ENCODE data around the gene NLRP3. TPM values are rescaled to one million over a fixed set of nuclear protein-coding genes. Genes with fewer than 3 reads are reported as not detected.
"Not testable (repeated sequence)": the region's sequence is repeated elsewhere in the genome, so short reads cannot be mapped to it uniquely, and the experiment has no call there.

Gene NLRP3
- total RNA-seq, 3 donors from 2014 or later: 0.55 to 1.5 (median 0.89) TPM

- DNase-seq (no peak), ATAC-seq (no peak)
- Histone ChIP-seq H3K36me3 (ENCODE audit: low read depth) (no peaks in the 10 kb centered on the region), H3K9me3 (peaks cover 3% of the 10 kb centered on the region), H3K4me1 (ENCODE audit: low read depth) (peaks cover 6% of the 10 kb centered on the region), H3K4me3 (no peak overlapping the region)
- intact Hi-C loops (cut with DNase I, micrococcal nuclease): no loop called here
- no peak for TF ChIP-seq CTCF (IDR thresholded peaks at IDR 0.05)
Observed at GRCh38 chr1:247387565-247387964, 28.4 kb upstream of the NLRP3 start.

GRCh38 chr1:247390116-247390791, 25.7 kb upstream of the NLRP3 start:
- no peaks in the 10 kb centered on the region for H3K9me3 ChIP-seq
- H3K4me1 ChIP-seq (ENCODE audit: low read depth): peaks cover 6% of the 10 kb centered on the region
- TF ChIP-seq CTCF (IDR thresholded peaks at IDR 0.05): peak; percentile 74
- peak; percentile 99 for ATAC-seq
- H3K4me3 ChIP-seq: no peak overlapping the region
- intact Hi-C loops (cut with DNase I, micrococcal nuclease): loop anchor here in 1 of 2 donors (5.0 kb wide), 1 partner anchor 97 kb away; no protein-coding TSS in a partner anchor
- H3K36me3 ChIP-seq (ENCODE audit: low read depth): no peaks in the 10 kb centered on the region
- peak; percentile 76 to 91 (median 80) for DNase-seq

- no peak for TF ChIP-seq CTCF (IDR thresholded peaks at IDR 0.05)
- Histone ChIP-seq H3K36me3 (ENCODE audit: low read depth) (no peaks in the 10 kb centered on the region), H3K9me3 (no peaks in the 10 kb centered on the region), H3K4me1 (ENCODE audit: low read depth) (peaks cover 6% of the 10 kb centered on the region), H3K4me3 (no peak overlapping the region)
- DNase-seq (no peak), ATAC-seq (no peak)
- intact Hi-C loops (cut with DNase I, micrococcal nuclease): loop anchor here in 1 of 2 donors (5.0 kb wide), 1 partner anchor 96 kb away; no protein-coding TSS in a partner anchor
Observed at GRCh38 chr1:247390996-247391395, 25.0 kb upstream of the NLRP3 start.

GRCh38 chr1:247392088-247392487, 23.9 kb upstream of the NLRP3 start:
- intact Hi-C loops (cut with DNase I, micrococcal nuclease): loop anchor here in 1 of 2 donors (5.0 kb wide), 1 partner anchor 95 kb away; no protein-coding TSS in a partner anchor
- no peaks in the 10 kb centered on the region for H3K9me3 ChIP-seq
- no peak for ATAC-seq
- no peak overlapping the region for H3K4me3 ChIP-seq
- no peaks in the 10 kb centered on the region for H3K36me3 ChIP-seq (ENCODE audit: low read depth)
- TF ChIP-seq CTCF (IDR thresholded peaks at IDR 0.05): no peak
- no peak for DNase-seq
- peaks cover 6% of the 10 kb centered on the region for H3K4me1 ChIP-seq (ENCODE audit: low read depth)

GRCh38 chr1:247395075-247395474, 20.9 kb upstream of the NLRP3 start:
- DNase-seq; ATAC-seq; H3K9me3 ChIP-seq; H3K4me3 ChIP-seq; H3K36me3 ChIP-seq (ENCODE audit: low read depth); H3K4me1 ChIP-seq (ENCODE audit: low read depth); intact Hi-C loops (cut with DNase I, micrococcal nuclease): not testable (repeated sequence)

- ATAC-seq (no peak), DNase-seq (no peak)
- no peak for TF ChIP-seq CTCF (IDR thresholded peaks at IDR 0.05)
- intact Hi-C loops (cut with DNase I, micrococcal nuclease): no loop called here
- Histone ChIP-seq H3K36me3 (ENCODE audit: low read depth) (no peaks in the 10 kb centered on the region), H3K4me1 (ENCODE audit: low read depth) (peaks cover 8% of the 10 kb centered on the region), H3K4me3 (no peak overlapping the region), H3K9me3 (no peaks in the 10 kb centered on the region)
Observed at GRCh38 chr1:247400685-247401084, 15.3 kb upstream of the NLRP3 start.
